Stimulated activated CD4-positive, alpha-beta T cell treated with anti-CD3 and anti-CD28 coated beads, Interleukin-12 subunit alpha, Interleukin-12 subunit beta, amount 100 ng/mL, for 48 hours (primary cell): ENCODE results near the gene CFAP99.
"Not testable (repeated sequence)": the region's sequence is repeated elsewhere in the genome, so short reads cannot be mapped to it uniquely, and the experiment has no call there.

Experiments
- DNase-seq, 3 donors: peaks; one replicate each; pipeline ENCODE4 v3.0.0-alpha.2; 2020; ENCODE audit warnings: low read depth in 2 of 3, low spot score in 1 of 3

The CFAP99 gene

DNA sequence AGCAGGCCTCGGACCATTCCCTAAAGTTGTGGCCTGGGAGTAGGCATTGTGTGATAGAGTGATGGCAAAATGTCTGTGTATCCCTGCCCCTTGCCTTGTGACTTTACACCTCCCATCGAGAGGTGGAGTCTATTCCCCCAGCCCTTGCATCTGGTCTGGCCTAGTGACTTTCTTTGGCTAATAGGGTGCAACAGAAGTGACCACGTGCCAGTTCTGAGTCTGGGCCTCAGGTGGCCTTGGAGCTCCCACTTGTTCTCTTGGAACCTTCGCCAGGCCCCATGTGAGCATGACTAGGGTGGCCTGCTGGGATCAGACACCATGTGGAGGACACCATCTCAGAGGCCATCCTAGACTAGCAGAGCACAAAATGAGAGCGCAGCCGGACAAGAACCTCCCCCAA is 46.3 kb downstream of the CFAP99 start:
- DNase-seq = no peak

DNA sequence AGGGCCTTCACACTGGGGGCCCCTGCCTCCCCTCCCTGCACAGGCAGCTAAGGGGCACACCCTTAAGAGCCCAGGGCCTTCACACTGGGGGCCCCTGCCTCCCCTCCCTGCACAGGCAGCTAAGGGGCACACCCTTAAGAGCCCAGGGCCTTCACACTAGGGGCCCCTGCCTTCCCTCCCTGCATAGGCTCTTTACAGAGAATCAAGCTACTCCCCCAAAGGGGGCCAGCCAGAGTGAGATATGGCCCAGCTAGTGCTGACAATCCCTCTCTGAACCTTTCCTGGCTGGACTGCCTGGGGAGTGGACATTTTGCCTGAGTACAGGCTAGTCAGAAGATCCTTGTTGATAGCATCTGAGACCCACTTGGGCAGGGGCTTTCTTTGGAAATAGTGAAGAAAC is 46.8 kb downstream of the CFAP99 start:
- DNase-seq = not testable (repeated sequence)

DNA sequence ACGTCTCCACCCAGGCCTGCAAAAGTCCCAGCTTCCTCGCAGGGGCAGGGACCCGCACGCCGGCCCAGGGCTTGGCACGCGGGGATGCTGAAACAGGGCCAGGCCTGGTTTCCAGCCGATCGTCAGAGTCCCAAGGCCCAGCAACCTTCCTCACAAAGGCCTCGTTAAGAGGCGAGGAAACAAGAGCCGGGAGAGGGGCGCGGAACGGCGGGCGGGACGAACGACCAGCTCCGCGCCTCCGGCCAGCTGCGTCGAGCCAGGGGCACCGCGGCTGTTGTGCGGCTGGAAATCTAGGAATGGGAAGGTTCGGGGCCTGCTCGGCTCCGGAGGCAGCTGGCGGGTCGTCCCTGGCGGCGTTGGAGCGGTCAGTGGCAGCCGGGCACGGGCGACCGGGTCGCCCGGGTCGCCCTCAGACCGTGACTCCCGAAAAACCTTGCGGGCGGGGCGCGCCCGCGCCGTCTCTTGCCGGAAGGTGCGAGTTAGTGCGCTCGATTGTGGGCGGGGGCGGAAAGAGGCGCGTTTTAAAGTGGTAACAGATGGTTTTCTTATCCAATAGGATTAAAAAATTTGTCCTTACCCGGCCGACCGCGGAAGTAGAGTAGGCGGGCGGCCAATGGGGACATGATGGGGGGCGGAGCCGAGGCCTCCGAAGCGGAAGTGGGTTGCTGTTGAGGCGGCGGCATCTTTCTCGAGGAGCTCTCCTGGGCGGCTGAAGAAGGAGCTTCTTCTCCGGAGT is 49.9 kb downstream of the CFAP99 start, which contains the start of gene RNF4:
TSS of gene RNF4 (plus strand) at position 651 of the 736 bp plus-strand sequence. CDS start 21,388 bp downstream, outside the sequence.
- DNase-seq = peak; percentile 92 to 95 (median 94)

DNA sequence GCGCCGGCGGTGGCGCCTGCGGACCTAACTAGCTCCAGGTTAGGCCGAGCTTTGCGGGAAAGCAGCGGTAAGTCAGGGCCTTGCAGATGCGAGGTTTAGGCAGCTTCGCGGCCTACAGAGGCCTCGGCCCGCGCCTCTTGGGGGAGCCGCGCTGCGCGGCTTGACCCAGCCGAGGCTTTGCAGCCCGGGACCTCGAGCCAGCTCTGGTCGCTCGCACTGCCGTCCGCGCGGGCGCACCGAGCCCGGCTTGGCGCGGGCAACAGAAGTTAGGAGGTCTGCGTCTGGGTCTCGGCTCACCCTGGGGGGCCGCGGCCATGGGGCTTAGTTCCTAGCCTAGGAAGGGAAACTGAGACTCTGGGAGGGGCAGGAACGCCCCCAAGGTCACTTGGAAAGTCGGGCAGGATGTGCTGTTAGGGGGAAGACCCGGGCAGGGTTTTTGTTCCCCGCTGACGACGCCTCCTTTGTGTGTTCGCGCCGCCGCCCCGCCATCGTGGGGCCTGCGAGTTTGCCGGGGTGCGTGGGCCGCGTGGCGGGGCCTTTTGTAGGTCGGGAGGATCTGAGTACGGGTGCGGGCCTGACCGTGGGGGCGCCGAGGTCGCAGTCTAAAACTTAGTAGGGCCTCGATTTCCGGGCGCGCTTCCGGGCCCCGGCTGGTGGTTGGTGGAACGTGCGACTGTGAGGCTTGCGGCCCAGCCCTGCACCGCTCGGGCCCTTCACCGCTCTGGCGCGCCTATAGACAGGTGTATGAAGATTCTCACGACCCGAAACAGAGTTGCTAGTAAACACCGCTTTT is 50.6 kb downstream of the CFAP99 start:
- DNase-seq = peak; percentile 59 to 68 (median 62)

DNA sequence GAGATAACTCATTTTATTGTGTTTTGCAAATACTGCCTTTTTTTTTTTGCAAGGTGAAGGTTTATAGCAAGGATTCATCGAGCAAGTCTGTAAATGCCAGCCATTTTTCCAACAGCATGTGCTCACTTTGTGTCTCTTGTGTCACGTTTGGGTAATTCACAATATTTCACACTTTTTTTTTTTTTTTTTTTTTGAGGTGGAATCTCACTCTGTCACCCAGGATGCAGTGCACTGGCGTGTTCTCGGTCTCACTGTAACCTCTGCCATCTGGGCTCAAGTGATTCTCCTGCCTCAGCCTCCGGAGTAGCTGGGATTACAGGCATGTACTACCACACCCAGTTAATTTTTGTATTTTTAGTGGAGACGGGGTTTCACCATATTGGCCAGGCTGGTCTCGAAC is 52.0 kb downstream of the CFAP99 start:
- DNase-seq = no peak

DNA sequence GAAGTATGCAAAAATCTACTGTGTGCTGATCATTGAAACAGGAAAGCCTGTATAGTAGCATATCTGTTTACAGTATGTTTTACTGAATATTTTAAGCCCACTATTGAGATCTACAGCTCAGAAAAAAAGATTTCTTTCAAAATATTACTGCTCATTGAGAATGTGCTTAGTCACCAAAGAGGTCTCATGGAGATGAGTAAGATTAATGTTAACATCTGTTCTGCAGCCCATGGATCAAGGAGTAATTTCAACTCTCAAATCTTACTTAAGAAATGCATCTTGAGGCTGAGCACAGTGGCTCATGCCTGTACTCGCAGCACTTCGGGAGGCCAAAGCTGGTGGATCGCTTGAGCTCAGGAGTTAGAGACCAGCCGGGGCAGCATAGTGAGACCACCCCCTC is 53.4 kb downstream of the CFAP99 start:
- no peak for DNase-seq

DNA sequence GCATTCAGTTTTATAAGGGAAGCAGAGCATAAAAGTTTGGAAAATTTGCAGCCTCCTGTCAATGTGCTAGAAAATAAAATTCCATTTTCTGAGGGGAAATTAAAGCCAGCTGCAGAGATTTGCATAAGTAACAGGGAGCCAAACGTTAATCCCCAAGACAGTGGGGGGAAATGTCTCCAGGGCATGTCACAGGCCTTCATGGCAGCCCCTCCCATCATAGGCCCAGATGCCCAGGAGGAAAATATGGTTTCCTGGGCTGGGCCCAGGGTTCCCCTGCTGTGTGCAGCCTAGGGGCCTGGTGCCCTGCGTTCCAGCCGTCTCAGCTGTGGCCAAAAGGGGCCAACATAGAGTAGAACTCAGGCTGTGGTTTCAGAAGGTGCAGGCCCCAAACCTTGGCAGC is 59.5 kb downstream of the CFAP99 start:
- no peak for DNase-seq

DNA sequence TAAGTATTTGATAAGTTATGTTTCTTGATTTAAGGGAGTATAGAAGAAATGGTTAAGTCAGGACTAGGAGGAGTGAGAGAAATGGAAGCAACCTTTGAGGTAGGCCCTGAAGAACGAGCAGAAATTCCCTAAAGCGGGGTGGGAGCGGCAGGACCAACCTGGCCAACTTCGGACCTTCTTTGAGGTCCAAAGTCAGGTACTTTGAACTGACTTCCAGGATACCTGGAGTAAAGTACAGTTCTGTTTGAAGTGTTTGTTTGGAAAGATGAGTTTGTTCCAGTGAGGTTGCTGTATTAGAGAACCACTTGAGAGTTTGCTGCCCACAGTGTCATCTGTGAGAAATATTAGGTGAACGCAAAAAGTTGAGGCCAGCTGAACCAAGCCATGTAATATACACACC is 61.9 kb downstream of the CFAP99 start:
- no peak for DNase-seq

DNA sequence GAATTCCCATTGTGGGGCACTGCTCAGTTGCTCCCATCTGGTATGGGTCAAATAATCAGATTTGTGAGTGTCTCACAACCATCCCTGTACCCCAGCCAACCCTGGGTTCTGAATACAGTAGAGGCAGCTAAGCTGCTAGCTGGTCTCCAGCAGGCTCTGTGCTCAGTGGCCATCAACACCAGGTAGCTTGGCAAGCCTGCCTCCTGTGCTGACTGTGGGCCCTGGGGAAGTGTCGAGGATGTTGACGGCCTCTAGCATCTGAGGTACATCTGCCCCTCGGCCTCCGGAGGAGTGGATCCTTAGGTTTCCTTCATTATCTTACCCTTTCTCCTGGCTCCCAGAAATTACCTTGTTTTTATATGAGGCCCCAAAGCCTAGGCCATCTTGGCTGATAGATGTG is 63.4 kb downstream of the CFAP99 start:
- DNase-seq = no peak

DNA sequence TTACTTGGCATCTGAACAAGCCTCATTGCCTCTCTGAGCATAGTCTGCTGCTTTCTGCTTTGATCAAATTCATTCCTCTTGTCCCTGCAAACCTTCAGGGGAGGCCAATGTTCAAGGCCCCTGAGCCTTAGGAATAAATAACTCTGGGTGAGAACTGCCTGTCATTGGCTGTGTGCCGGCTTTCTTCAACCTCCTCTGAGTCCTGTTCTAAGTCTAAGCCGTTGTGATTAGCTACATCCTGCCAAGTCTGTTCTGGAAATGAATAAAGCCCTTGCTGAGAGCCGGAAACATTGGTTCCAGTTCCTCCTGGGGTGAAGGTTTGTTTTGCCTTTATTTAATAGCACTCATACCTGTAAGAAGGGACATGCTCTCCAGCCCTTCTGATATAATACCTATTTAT is 63.9 kb downstream of the CFAP99 start:
- no peak for DNase-seq

DNA sequence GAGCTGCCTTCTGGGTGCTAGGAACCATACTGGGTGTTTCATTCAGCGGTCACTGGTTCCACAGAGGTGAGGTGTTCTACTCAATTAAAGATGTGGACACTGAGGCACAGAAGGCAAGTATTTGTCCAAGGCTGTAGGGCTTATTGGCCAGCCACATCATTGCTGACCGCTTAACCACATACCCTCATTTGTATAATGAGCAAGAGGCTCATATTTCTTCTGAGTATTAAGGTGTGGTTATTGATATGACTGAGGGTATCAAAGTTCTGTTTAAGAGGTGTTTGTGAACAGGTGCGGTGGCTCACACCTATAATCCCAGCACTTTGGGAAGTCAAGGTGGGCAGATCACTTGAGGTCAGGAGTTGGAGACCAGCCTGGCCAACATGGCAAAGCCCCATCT is 64.5 kb downstream of the CFAP99 start:
- DNase-seq = no peak

DNA sequence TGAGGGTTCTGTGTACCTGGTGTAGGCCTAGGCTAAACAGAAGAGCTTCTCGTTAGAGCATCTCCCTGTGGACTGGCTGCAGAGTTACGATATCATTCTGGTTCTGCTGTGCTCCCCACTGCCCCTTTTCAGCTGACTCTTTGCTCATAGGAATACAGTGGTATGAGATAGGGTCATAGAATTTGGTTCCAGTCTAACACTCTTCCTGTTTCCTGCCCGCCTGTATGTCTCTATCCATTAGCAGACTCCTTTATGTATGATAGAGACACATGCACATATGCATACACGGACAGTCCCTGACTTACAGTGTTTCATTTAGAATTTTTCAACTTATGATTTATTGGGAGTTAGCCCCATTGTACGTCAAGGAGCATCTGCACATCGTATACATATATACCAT is 65.4 kb downstream of the CFAP99 start:
- DNase-seq = no peak

DNA sequence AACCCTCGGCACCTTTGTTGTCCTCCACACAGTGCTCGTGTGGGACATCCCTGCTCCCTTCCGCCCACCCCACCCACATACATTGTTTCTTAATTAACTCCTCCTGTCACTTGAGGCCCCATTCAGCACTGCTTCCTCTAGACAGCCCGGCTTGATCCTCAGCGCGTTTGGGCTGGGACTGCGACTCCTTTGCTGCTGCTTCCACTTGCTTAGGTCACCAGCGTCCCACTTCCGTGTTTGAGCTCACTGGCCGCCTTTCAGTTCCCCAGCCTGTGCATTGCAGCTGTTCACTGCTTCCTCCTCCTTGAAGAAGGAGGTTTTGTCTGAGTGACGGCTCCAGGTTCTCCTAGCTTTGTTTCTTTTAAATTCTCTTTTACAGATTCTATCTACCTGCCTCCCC is 66.2 kb downstream of the CFAP99 start:
- peak in 2 of 3 donors; percentile 25 to 30 for DNase-seq

DNA sequence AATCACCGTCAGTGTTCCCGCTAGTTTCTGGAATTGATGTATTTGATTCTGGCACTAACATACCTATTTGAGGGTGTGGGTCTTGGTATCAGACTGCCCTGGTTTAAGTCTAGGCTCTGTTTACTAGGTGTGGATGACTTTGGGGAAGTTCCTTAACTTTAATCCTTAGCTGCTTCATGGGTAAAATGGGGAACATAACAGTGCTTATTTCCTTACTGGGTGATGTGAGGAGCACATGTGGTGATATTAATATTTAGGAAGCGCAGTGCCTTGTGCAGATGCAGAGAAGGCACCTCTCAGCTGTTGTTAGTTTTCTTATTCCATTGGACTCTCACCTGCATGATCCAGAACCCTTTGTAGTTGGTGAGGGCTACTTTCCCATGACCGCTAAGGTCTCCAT is 67.2 kb downstream of the CFAP99 start:
- no peak for DNase-seq

DNA sequence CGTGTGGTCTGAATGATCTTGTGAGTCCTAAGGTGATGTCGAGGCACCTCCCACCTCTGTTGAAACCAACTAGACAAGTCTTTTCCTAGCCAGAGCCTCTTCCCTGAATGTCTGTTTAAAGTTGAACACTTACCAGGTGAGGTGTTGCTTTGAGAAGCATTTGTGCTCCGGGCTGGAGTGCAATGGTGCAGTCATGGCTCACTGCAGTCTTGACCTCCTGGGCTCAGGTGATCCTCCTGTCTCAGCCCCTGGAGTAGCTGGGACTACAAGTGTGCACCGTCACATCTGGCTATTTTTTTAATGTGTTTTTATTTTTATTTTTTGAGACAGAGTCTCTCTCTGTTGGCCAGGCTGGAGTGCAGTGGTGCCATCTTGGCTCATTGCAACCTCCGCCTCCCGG is 68.2 kb downstream of the CFAP99 start:
- DNase-seq = no peak

DNA sequence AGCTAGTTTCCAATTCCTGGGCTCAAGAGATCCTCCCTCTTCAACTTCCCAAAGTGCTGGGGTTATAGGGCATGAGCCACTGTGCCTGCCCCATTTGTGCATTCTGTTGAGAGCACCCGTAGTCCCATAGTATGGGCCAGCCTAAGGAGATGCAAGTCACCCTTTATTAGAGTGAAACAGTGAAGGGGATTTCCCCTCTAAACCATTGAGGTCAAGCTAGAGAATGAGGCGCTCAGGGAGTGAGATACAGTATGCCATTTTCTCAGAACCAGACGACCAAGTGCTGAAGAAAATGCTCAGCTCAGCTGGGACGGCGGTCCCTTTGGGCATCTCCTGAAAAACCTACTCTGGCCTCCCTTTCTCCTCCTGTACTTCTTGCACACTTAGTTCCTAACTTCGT is 68.9 kb downstream of the CFAP99 start:
- DNase-seq = no peak

DNA sequence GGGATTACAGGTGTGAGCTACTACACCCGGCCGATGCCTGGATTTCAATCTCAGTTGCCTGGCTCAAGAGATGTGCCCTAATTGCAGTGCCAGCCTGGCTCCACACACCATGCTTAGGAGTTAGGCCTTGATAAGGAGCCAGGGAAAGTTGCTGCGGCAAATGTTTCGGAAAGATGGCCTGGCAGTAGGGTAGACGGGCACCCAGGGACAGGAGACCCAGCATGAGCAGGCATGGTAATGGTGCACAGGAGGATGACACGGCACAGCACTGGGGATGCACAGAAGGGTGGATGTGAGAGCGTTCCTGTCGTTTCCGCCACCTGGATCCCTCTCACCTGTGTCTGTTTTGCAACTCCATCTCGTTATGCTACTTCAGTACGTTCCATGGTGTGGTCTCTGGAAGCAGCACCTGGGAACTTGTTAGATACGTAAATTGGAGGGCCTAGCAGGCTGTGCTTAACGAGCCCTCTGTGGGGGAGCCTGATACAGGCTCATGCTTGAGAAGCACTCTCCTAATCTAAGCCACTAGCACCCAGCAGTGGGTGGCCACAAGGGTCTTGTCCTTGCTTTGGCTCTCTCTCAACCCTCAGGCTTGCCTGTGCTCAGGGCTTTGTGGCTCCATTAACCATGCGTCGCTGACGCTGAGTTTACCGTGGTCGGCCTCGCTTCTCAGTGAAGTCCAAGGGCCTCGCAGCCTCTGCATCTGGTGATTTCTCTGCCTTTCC is 70.5 kb downstream of the CFAP99 start:
- no peak for DNase-seq

DNA sequence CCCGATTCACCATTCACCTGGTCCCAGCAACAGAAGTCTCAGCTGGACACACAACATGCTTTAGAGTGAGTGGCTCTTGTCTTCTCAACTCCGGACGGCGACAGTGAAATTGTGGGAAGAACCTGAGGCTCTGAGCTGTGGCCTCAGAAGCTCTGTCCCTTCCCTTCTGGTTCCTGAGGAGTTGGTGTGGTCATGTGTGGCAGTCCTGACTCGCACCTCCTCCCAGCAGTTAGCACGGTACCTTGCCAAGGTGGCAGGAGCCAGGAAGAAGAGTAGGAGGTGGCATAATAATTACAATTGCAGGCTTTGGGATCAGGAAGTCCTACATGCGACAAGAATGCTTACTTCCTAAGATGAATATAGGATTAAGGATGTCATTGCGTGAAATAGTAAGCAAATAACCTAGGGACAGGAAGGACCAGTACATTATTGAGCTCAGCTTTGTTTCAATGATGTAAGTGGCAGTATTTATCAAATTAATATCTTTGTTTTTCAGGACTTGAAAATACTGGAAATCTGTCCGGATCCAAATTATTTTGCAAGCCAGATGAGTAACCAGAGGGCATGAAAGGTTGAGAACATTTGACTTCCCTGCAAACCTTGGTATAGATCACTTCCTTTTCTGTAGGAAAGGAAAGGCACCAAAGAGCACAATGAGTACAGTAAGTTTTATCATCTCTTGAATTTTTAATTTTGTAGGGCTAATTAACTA is 71.2 kb downstream of the CFAP99 start:
- DNase-seq = no peak

DNA sequence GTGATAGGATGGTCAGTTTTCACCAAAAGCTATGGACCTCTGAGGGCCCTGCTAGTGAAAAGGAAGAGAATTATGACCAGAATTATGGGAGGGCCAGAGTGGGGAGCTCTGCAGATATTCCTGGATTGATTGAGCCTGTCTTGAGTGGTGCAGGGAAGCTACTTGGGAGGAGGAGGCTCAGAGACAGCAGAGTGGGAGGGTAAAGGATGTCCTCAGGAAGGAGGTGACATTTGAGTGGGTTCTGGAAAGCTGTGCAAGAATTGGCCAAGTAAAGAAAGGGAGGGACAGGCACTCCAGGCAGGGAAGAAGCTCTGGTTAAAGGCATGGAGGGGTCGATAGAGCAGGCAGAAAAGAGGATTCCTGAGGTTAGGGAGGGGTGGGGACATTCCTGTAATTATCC is 74.2 kb downstream of the CFAP99 start:
- DNase-seq = no peak

DNA sequence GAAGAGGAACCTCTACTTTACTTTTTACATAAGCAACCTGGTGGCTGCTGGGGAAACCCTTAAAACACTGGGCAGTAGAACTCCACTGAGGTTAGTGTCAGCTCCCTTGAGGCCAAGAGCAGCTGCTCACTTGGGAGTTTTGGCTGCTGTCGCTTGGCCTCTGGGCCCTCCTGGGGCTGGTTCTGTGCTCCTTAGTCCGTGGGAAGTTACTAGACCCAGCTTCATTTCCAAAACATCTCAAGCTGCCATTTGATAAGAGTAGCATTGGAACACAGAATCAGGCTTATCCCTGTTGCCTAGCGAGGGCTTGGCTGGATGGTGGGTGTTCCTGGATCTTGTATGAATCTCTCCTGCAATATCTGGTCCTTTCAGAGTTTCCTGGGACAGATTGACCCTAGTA is 76.2 kb downstream of the CFAP99 start:
- DNase-seq = no peak

DNA sequence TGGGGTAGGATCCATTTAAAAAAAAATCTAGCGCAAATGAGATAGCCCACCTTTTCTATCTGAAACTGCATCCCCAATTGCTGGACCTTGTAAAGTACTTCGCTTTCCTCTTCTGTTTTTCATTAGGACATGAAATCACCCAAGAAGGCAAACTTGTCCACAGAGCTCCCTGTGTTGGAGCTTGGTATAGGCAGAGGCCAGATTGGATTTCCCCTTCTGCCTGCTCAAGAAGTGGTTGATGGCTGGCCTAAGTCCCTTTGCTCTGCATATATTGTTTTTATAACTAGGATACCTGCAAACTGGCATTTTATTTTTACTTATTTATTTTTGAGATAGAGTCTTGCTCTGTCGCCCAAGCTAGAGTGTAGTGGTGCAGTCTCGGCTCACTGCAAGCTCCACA is 78.6 kb downstream of the CFAP99 start:
- DNase-seq = no peak
